B cell (primary cell): ENCODE results near the gene FKBP1A. TPM values are rescaled to one million over a fixed set of nuclear protein-coding genes. Genes with fewer than 3 reads are reported as not detected.

Experiments
- ATAC-seq: fragments of 200-7000 bp; cut with Tn5 transposase; one replicate; pipeline ENCODE4 v1.10.0; 2021; ENCODE audit warnings: low read depth, mild to moderate bottlenecking, moderate number of reproducible peaks, moderate library complexity
- CTCF ChIA-PET: fragments of 350-600 bp; sonication (Branson Sonifier 250); formaldehyde crosslinking; loops from one replicate; lab custom pipeline; 2021; ENCODE audit warnings: antibody characterized with exemption, inconsistent platforms; lab: Charles Lee
- POLR2A ChIA-PET: fragments of 350-600 bp; sonication (Branson Sonifier 250); formaldehyde crosslinking; loops from one replicate; lab custom pipeline; 2021; ENCODE audit warnings: antibody characterized with exemption; lab: Charles Lee
- DNase-seq: peaks from one replicate; pipeline ENCODE4 v3.0.0; 2013
- H2AFZ ChIP-seq: 2 replicates; pipeline ENCODE4 v1.6.1; 2012; ENCODE audit warnings: mild to moderate bottlenecking, low read depth, low read length; ENCODE audit not compliant: insufficient read depth, poor library complexity, severe bottlenecking
- H3K27ac ChIP-seq, 2 donors: 1 replicate in 1 of 2; 2 replicates in 1 of 2; pipeline ENCODE4 v1.5.1; 2012 to 2013; ENCODE audit warnings: low read length in 2 of 2, mild to moderate bottlenecking in 2 of 2, moderate library complexity in 1 of 2
- H3K27me3 ChIP-seq, 4 experiments: fragments of 200-600 bp in 1 of 4; sonication (generic) in 1 of 4; replicated peaks in 1 of 4; 1 replicate in 2 of 4; 2 replicates in 2 of 4; pipeline versions ENCODE4 v1.6.1 to v1.7.0; 2013 to 2016; ENCODE audit warnings: low read length in 3 of 4, mild to moderate bottlenecking in 2 of 4, mixed read lengths in 1 of 4, moderate library complexity in 1 of 4; ENCODE audit not compliant: insufficient read depth in 4 of 4, control insufficient read depth in 3 of 4; ENCODE audit errors: control extremely low read depth in 1 of 4
- H3K36me3 ChIP-seq, 2 experiments: replicated peaks in 1 of 2; 1 replicate in 1 of 2; 2 replicates in 1 of 2; pipeline versions ENCODE4 v1.6.1 to v1.7.1; 2013; ENCODE audit warnings: low read length in 1 of 2; ENCODE audit not compliant: insufficient read depth in 2 of 2, control insufficient read depth in 1 of 2; ENCODE audit errors: control extremely low read depth in 1 of 2, extremely low read depth in 1 of 2
- H3K4me1 ChIP-seq, 2 donors: fragments of 200-600 bp in 1 of 2; sonication (generic) in 1 of 2; 1 replicate in 1 of 2; 2 replicates in 1 of 2; pipeline versions ENCODE4 v1.5.1 to v1.6.1; 2013 to 2017; ENCODE audit warnings: low read length in 2 of 2; ENCODE audit not compliant: control insufficient read depth in 2 of 2, insufficient read depth in 2 of 2
- H3K4me2 ChIP-seq: replicated peaks from 2 replicates; pipeline ENCODE3; 2012; ENCODE audit warnings: mild to moderate bottlenecking, low read depth, low read length; ENCODE audit not compliant: poor library complexity, severe bottlenecking
- H3K4me3 ChIP-seq, 5 experiments: fragments of 200-600 bp in 1 of 5; sonication (generic) in 1 of 5; 1 replicate in 3 of 5; 2 replicates in 2 of 5; pipeline versions ENCODE4 v1.5.1 to v1.7.0; 2011 to 2016; ENCODE audit warnings: low read length in 4 of 5, mild to moderate bottlenecking in 4 of 5, low read depth in 2 of 5, control low read depth in 1 of 5, moderate library complexity in 1 of 5; ENCODE audit not compliant: insufficient read depth in 1 of 5; ENCODE audit errors: control extremely low read depth in 1 of 5, extremely low read depth in 1 of 5
- H3K79me2 ChIP-seq: fragments of 200-600 bp; sonication (generic); one replicate; pipeline ENCODE4 v1.6.0; 2016; ENCODE audit warnings: low read length; ENCODE audit not compliant: control insufficient read depth, insufficient read depth
- H3K9ac ChIP-seq: fragments of 200-600 bp; sonication (generic); 2 replicates; pipeline ENCODE4 v1.6.1; 2017; ENCODE audit warnings: mild to moderate bottlenecking, low read length, moderate library complexity
- H3K9me3 ChIP-seq, 3 donors: one replicate each; pipeline versions ENCODE4 v1.6.1 to v1.7.1; 2013; ENCODE audit warnings: low read length in 2 of 3; ENCODE audit not compliant: control insufficient read depth in 2 of 3, insufficient read depth in 1 of 3; ENCODE audit errors: control extremely low read depth in 1 of 3
- H4K20me1 ChIP-seq: 2 replicates; pipeline ENCODE4 v1.6.0; 2012; ENCODE audit warnings: mild to moderate bottlenecking, low read length; ENCODE audit not compliant: insufficient read depth, control insufficient read depth, poor library complexity, severe bottlenecking
- H3K27ac Mint-ChIP-seq: one replicate; pipeline ENCODE4 v1.8.0; 2021; ENCODE audit warnings: mixed read lengths
- H3K27me3 Mint-ChIP-seq: one replicate; pipeline ENCODE4 v1.8.0; 2021; ENCODE audit warnings: mixed read lengths
- H3K4me1 Mint-ChIP-seq: one replicate; pipeline ENCODE4 v1.8.0; 2021; ENCODE audit warnings: mixed read lengths
- H3K4me3 Mint-ChIP-seq: one replicate; pipeline ENCODE4 v1.8.0; 2021; ENCODE audit warnings: mixed read lengths
- H3K9me3 Mint-ChIP-seq: one replicate; pipeline ENCODE4 v1.8.0; 2022; ENCODE audit warnings: mixed read lengths; ENCODE audit not compliant: insufficient read depth
- EZH2 ChIP-seq: IDR thresholded peaks from 2 replicates; pipeline ENCODE4 v1.6.1; 2012; ENCODE audit warnings: borderline replicate concordance, low read depth, mild to moderate bottlenecking, moderate library complexity, low read length; ENCODE audit not compliant: insufficient read depth, poor library complexity, severe bottlenecking
- WGBS: methylation state at CpG from one replicate; pipeline ENCODE4 v1.1.5; 2013; ENCODE audit warnings: missing lambda C conversion rate; ENCODE audit not compliant: insufficient coverage; 5-methylcytosine and 5-hydroxymethylcytosine counted together
- intact Hi-C: fragments of 100-400 bp; cut with micrococcal nuclease; formaldehyde crosslinking; loops from one replicate; pipeline ENCODE4 v1.10.0; 2022
- polyA plus RNA-seq: library from polyadenylated mRNA; depleted of rRNA; stranded (reverse); fragments of >200 nt; gene quantifications from 2 replicates; pipeline ENCODE4 v1.2.3, GENCODE V29; 2012
- total RNA-seq, 2 donors: library from RNA; stranded (reverse); fragments of 120-200 nt in 1 of 2; gene quantifications; 1 replicate in 1 of 2; 2 replicates in 1 of 2; pipeline versions ENCODE4 v1.2.3 to v1.2.4, GENCODE V29; 2013 to 2022
- TF ChIP-seq, protein P1 (sequence below): fragments of 200-600 bp; IDR thresholded peaks from one replicate; pipeline ENCODE4 v1.8.0; 2022; ENCODE audit warnings: antibody characterized with exemption, mild to moderate bottlenecking

Gene FKBP1A
- total and polyA plus RNA-seq, 2 donors (not counting 1 experiment from before 2014, with no cell fraction given) = 86.3 to 86.7 TPM

GRCh38 chr20:1323830-1324597 lies 68.8 kb downstream of the FKBP1A start:
- peaks cover 17 to 18% of the 10 kb centered on the region in 2 donors for H3K4me1 ChIP-seq
- H3K9me3 Mint-ChIP-seq = no peaks in the 10 kb centered on the region
- no peaks in the 10 kb centered on the region for H4K20me1 ChIP-seq
- intact Hi-C loops = loop anchor here (10.0 kb wide), 1 partner anchor 779 kb away; the partner anchor contains the start of gene CSNK2A1
- peak overlapping the region; percentile 35 for H3K4me3 Mint-ChIP-seq
- no peak overlapping the region for H3K27ac ChIP-seq
- no peak overlapping the region for H3K27ac Mint-ChIP-seq
- 91% methylated on average over 5 of the region's 12 CpGs for WGBS
- H3K9me3 ChIP-seq = no peaks in the 10 kb centered on the region
- H2AFZ ChIP-seq = no peak overlapping the region
- H3K4me3 ChIP-seq = no peak overlapping the region
- POLR2A ChIA-PET = no interaction called here
- peaks cover 18% of the 10 kb centered on the region for H3K4me1 Mint-ChIP-seq
- H3K9ac ChIP-seq = no peak overlapping the region
- no peaks in the 10 kb centered on the region for H3K36me3 ChIP-seq
- H3K27me3 ChIP-seq = no peaks in the 10 kb centered on the region
- peaks cover 38% of the 10 kb centered on the region for H3K79me2 ChIP-seq
- TF ChIP-seq, protein P1, sequence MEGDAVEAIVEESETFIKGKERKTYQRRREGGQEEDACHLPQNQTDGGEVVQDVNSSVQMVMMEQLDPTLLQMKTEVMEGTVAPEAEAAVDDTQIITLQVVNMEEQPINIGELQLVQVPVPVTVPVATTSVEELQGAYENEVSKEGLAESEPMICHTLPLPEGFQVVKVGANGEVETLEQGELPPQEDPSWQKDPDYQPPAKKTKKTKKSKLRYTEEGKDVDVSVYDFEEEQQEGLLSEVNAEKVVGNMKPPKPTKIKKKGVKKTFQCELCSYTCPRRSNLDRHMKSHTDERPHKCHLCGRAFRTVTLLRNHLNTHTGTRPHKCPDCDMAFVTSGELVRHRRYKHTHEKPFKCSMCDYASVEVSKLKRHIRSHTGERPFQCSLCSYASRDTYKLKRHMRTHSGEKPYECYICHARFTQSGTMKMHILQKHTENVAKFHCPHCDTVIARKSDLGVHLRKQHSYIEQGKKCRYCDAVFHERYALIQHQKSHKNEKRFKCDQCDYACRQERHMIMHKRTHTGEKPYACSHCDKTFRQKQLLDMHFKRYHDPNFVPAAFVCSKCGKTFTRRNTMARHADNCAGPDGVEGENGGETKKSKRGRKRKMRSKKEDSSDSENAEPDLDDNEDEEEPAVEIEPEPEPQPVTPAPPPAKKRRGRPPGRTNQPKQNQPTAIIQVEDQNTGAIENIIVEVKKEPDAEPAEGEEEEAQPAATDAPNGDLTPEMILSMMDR = no peak
- TF ChIP-seq EZH2 = no peak
- H3K27me3 Mint-ChIP-seq = no peaks in the 10 kb centered on the region
- no peak overlapping the region for H3K4me2 ChIP-seq
- CTCF ChIA-PET = interaction anchor here (1.4 to 2.2 kb wide), 5 partner anchors 9 to 180 kb away, joined by 6 to 14 read pairs (median 9); no protein-coding TSS in a partner anchor
- ATAC-seq (no peak), DNase-seq (no peak)

DNA sequence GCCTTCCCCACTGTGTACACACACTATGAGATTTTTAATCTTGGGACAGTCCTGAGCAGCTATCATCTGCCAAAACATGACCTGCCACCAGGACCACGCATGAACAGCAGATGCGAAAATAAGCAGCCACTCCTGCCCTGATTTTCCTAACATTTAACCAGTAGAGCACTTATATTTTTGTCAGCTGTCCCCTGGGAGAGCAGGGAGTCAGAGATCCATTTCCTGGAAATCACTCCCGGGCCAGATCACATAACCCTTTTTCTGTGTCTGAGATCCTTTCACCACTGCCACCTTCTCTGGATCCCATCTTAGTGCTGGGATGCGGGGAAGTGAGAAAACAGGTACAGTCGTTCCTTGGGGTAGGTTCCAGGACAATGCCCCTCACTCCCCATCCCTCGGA lies 69.6 kb downstream of the FKBP1A start:
- Mint-ChIP-seq H3K27me3 (no peaks in the 10 kb centered on the region), H3K9me3 (no peaks in the 10 kb centered on the region), H3K4me1 (peaks cover 13% of the 10 kb centered on the region), H3K27ac (no peak overlapping the region), H3K4me3 (no peak overlapping the region)
- intact Hi-C loops = loop anchor here (10.0 kb wide), 1 partner anchor 778 kb away; the partner anchor contains the start of gene CSNK2A1
- TF ChIP-seq, protein P1 = no peak
- no peak for TF ChIP-seq EZH2
- ATAC-seq (no peak), DNase-seq (no peak)
- Histone ChIP-seq H3K4me3 (no peak overlapping the region), H3K79me2 (peaks cover 30% of the 10 kb centered on the region), H3K9ac (no peak overlapping the region), H3K4me1 (peaks cover 17 to 18% of the 10 kb centered on the region in 2 donors), H3K36me3 (no peaks in the 10 kb centered on the region), H3K9me3 (no peaks in the 10 kb centered on the region), H4K20me1 (no peaks in the 10 kb centered on the region), H3K27me3 (no peaks in the 10 kb centered on the region), H2AFZ (no peak overlapping the region), H3K27ac (no peak overlapping the region), H3K4me2 (no peak overlapping the region)
- POLR2A ChIA-PET = no interaction called here
- 90% methylated on average over 2 of the region's 6 CpGs for WGBS
- CTCF ChIA-PET = interaction anchor here (1.4 to 1.7 kb wide), 3 partner anchors 10 to 180 kb away, joined by 6 to 10 read pairs (median 7); no protein-coding TSS in a partner anchor
